Right atrium auricular region (tissue), 2 donors: Measurements from ENCODE around the gene SCYL1. TPM values are rescaled to one million over a fixed set of nuclear protein-coding genes. Genes with fewer than 3 reads are reported as not detected.

Source experiments
- DNase-seq: peaks from one replicate; pipeline ENCODE4 v3.0.0-alpha.2; 2019; ENCODE audit warnings: low spot score
- H3K27ac ChIP-seq, 2 donors: fragments of 200-600 bp; sonication (generic); 1 replicate in 1 of 2; 2 replicates in 1 of 2; pipeline ENCODE4 v1.5.1; 2016 to 2019
- H3K27me3 ChIP-seq, 2 donors: fragments of 200-600 bp; sonication (generic); one replicate each; pipeline versions ENCODE4 v1.5.1 to v1.6.0; 2017 to 2019
- H3K36me3 ChIP-seq: fragments of 200-600 bp; sonication (generic); one replicate; pipeline ENCODE4 v1.5.1; 2016
- H3K4me1 ChIP-seq, 2 donors: fragments of 200-600 bp; sonication (generic); one replicate each; pipeline versions ENCODE4 v1.5.1 to v1.6.0; 2017 to 2019
- H3K4me3 ChIP-seq, 2 donors: fragments of 200-600 bp; sonication (generic); 1 replicate in 1 of 2; 2 replicates in 1 of 2; pipeline ENCODE4 v1.5.1; 2017 to 2019; ENCODE audit warnings: mild to moderate bottlenecking in 1 of 2, moderate library complexity in 1 of 2
- H3K9me3 ChIP-seq, 2 donors: fragments of 200-600 bp; sonication (generic); one replicate each; pipeline ENCODE4 v1.5.1; 2019
- CTCF ChIP-seq, 2 donors: fragments of 200-600 bp; sonication (generic); IDR thresholded peaks; one replicate each; pipeline ENCODE4 v1.5.1; 2019; ENCODE audit warnings: antibody characterized with exemption in 2 of 2
- total RNA-seq, 2 donors: library from RNA; depleted of rRNA; stranded (reverse); fragments of >200 nt; gene quantifications; one replicate each; pipeline ENCODE4 v1.1.0, GENCODE V29; 2016

The SCYL1 gene
- total RNA-seq, 2 donors from 2014 or later = 71.8 to 89.7 TPM

- H3K4me1 ChIP-seq = peaks cover 0 to 34% of the 10 kb centered on the region in 2 donors
- no peak for DNase-seq
- no peaks in the 10 kb centered on the region for H3K27me3 ChIP-seq
- peaks cover 48% of the 10 kb centered on the region for H3K36me3 ChIP-seq
- no peaks in the 10 kb centered on the region for H3K9me3 ChIP-seq
- no peak for TF ChIP-seq CTCF (IDR thresholded peaks at IDR 0.05)
- no peak overlapping the region for H3K27ac ChIP-seq
- no peak overlapping the region for H3K4me3 ChIP-seq
Measured at GRCh38 chr11:65580031-65580692, 55.3 kb downstream of the SCYL1 start.

- DNase-seq = no peak
- no peak overlapping the region for H3K27ac ChIP-seq
- H3K9me3 ChIP-seq = no peaks in the 10 kb centered on the region
- H3K4me3 ChIP-seq = no peak overlapping the region
- peaks cover 48% of the 10 kb centered on the region for H3K36me3 ChIP-seq
- TF ChIP-seq CTCF (IDR thresholded peaks at IDR 0.05) = no peak
- H3K4me1 ChIP-seq = peaks cover 0 to 34% of the 10 kb centered on the region in 2 donors
- no peaks in the 10 kb centered on the region for H3K27me3 ChIP-seq
Measured at GRCh38 chr11:65580756-65581155, 55.9 kb downstream of the SCYL1 start.

- peaks cover 48% of the 10 kb centered on the region for H3K36me3 ChIP-seq
- no peaks in the 10 kb centered on the region for H3K9me3 ChIP-seq
- no peak for DNase-seq
- no peaks in the 10 kb centered on the region for H3K27me3 ChIP-seq
- peaks cover 0 to 37% of the 10 kb centered on the region in 2 donors for H3K4me1 ChIP-seq
- H3K4me3 ChIP-seq = no peak overlapping the region
- H3K27ac ChIP-seq = no peak overlapping the region
- TF ChIP-seq CTCF (IDR thresholded peaks at IDR 0.05) = no peak
Measured at GRCh38 chr11:65581928-65582327, 57.0 kb downstream of the SCYL1 start.

GRCh38 chr11:65583589-65583988, 58.7 kb downstream of the SCYL1 start:
- Histone ChIP-seq H3K4me3 (no peak overlapping the region), H3K27me3 (no peaks in the 10 kb centered on the region), H3K36me3 (peaks cover 48% of the 10 kb centered on the region), H3K27ac (no peak overlapping the region), H3K4me1 (peaks cover 0 to 37% of the 10 kb centered on the region in 2 donors), H3K9me3 (no peaks in the 10 kb centered on the region)
- DNase-seq = no peak
- no peak for TF ChIP-seq CTCF (IDR thresholded peaks at IDR 0.05)

- TF ChIP-seq CTCF (IDR thresholded peaks at IDR 0.05) = no peak
- peaks cover 0 to 38% of the 10 kb centered on the region in 2 donors for H3K4me1 ChIP-seq
- no peak overlapping the region for H3K27ac ChIP-seq
- H3K4me3 ChIP-seq = no peak overlapping the region
- peaks cover 45% of the 10 kb centered on the region for H3K36me3 ChIP-seq
- DNase-seq = no peak
- H3K9me3 ChIP-seq = no peaks in the 10 kb centered on the region
- H3K27me3 ChIP-seq = no peaks in the 10 kb centered on the region
Measured at GRCh38 chr11:65584106-65584505, 59.2 kb downstream of the SCYL1 start.

- Histone ChIP-seq H3K4me1 (peaks cover 0 to 44% of the 10 kb centered on the region in 2 donors), H3K4me3 (no peak overlapping the region), H3K27me3 (no peaks in the 10 kb centered on the region), H3K9me3 (no peaks in the 10 kb centered on the region), H3K36me3 (peaks cover 40% of the 10 kb centered on the region), H3K27ac (no peak overlapping the region)
- DNase-seq = no peak
- TF ChIP-seq CTCF (IDR thresholded peaks at IDR 0.05) = no peak
Measured at GRCh38 chr11:65584723-65585171, 59.9 kb downstream of the SCYL1 start.
